ENCODE results near the gene CCDC38.
A peak's percentile ranks its signal among the peaks of the same experiment; 100 is the strongest.
"Not testable (repeated sequence)": the region's sequence is repeated elsewhere in the genome, so short reads cannot be mapped to it uniquely, and the experiment has no call there.

Gene CCDC38

GRCh38 chr12:95942524-95943329 is at the start of gene CCDC38:
Gene CCDC38, minus strand, starts transcription at chr12:95942614. Its CDS starts 6,105 bp downstream, at chr12:95936509.
- peak; percentile 66 for DNase-seq (ENCODE audit: low spot score)

DNA sequence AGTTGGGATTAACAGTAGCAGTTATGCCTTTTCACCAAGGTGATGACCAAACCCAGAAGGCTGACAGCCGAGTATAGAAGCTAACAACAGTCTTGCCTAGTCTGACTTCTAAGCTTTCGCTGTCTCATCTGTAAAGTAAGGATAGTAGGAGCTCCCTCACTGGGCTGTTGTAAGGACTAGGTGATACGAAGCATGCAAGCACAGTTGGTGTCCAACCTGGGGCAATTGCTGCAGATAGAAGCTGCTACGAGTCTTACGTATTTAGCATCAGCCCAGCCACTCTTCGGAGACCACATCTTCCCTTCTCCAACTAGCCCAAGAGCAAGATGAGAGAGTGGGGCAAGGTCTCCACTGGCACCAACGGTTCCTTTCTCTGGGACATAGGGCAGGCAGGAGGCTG is 47.7 kb upstream of the CCDC38 start:
- no peak for DNase-seq (ENCODE audit: low spot score)

GRCh38 chr12:95989504-95990123 is 47.2 kb upstream of the CCDC38 start:
- DNase-seq (ENCODE audit: low spot score) = no peak

- no peak for DNase-seq (ENCODE audit: low spot score)
These were observed 46.3 kb upstream of the CCDC38 start for GRCh38 chr12:95988506-95989275.

- DNase-seq (ENCODE audit: low spot score) = no peak
These were observed 44.5 kb upstream of the CCDC38 start for GRCh38 chr12:95986635-95987570.

DNA sequence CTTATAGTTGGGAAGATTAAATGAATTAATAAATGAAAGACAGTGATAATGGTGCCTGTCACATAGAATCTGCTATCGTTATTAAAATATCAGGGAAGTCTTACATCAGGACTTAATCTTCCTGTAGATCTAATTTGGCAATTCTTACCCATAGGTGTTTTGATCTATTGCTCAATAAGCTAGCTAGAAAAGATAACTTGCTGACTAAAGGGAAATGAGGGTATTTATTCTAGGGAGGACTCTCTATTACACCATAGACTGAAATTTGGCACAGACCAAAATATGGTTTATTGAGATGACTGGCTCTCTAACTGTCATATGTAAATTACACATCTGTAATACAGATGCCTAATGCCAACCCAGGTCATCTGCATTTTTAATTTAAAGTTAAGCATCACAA is 42.3 kb upstream of the CCDC38 start:
- DNase-seq (ENCODE audit: low spot score) = no peak

DNA sequence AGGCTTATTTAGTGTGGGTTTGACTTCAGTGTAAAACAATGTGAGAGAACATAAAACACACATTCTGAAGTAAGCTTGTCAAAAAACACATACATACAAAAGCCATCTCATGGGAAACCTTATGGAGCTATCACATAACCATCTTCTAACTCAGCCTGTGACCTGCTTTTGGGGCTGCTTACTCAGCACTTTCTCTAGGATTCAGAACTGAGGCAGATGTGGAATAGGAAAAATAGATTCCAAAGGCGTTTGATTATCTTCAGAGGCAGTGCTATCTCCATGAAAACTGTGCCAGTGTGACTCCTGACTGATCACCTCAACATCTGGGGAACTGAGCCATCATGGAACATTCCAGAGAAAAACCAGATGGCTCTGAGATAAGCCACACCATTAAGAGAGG is 40.2 kb upstream of the CCDC38 start:
- no peak for DNase-seq (ENCODE audit: low spot score)

DNA sequence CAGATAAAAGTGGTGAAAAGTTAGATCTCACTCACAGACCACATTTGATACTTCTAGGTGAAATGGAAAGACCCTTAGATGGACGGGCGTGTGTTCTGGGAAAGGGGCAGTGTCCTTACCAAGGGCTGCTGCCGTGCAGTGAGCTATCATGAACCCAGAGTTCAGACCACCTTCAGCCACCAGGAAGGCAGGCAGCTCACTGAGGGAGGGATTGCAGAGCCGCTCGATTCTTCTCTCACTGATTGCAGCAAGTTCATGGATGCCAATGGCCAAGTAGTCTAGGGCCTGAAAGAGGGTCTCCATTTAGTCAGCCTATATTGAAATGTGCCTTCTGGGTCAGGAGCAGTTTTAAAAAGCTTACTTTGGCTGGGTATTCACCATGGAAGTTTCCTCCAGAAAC is 38.0 kb upstream of the CCDC38 start:
- no peak for DNase-seq (ENCODE audit: low spot score)

- no peak for DNase-seq (ENCODE audit: low spot score)
These were observed 36.4 kb upstream of the CCDC38 start for GRCh38 chr12:95978774-95979173.

DNA sequence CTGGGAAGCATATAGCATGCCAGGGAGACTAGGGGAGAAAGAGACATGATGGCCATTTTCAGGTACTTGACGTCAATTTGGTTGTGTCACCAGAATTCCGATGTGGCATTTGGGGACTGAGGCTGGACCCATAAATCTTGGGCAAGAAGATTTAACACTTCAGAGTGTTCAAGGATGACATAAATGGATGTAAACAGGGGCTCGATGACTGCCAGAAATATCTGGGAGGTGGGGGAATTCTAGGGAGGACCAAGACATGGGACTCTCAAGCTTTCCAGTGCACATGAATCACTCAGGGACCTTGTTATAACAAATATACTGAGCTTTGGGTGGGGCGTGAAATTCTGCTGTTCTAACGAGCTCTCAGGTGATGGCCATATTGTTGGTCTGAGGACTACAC is 35.9 kb upstream of the CCDC38 start:
- no peak for DNase-seq (ENCODE audit: low spot score)

DNA sequence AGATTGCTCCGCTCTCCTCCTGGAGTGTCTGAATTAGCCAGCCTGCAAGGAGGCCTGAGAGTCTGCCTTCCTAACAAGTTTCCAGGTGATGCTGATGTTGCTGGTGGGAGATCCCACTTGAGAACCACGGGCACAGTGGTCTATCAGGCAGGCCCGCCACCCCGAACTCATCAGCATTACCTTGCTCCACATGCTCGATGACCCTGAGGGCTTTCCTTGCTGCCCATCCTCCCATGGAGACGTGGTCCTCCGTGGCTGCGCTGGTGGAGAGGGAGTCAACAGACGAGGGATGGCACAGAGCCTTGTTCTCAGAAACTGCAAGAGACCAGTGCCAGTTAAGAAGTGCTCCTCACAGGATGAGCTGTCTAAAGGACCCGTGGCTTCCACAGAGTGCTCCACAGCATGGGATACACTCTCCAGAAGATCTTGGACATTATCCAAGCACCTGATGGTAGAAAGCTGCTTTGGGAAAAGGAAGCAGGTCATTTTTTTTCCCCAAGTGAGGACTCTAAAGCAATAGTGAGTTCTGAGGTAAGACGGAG is 35.4 kb upstream of the CCDC38 start:
- no peak for DNase-seq (ENCODE audit: low spot score)

DNA sequence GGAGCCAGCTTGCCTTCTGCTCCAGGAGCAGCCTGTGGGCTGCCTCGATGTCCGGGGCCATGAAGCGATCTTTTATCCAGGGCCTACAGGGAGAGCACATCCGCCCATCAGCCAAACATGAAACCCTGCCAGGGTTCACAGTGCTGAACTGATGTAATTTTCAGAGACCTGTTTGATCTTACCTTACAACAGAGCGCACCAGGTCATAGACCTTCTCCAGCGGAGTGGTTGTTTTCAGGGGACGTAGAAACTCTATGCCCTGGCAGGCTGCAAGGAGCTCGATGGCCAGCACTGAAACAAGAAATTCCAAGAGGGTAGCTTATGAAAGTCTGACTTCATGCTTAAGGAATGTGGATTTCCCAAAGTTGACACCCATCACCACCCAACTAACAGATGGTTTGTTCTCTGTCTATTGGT is 34.0 kb upstream of the CCDC38 start:
- no peak for DNase-seq (ENCODE audit: low spot score)

- DNase-seq (ENCODE audit: low spot score) = no peak
These were observed 33.1 kb upstream of the CCDC38 start for GRCh38 chr12:95975491-95975890.

- DNase-seq (ENCODE audit: low spot score) = no peak
These were observed 31.9 kb upstream of the CCDC38 start for GRCh38 chr12:95974358-95974757.

GRCh38 chr12:95972832-95973456 is 30.5 kb upstream of the CCDC38 start:
- no peak for DNase-seq (ENCODE audit: low spot score)

DNA sequence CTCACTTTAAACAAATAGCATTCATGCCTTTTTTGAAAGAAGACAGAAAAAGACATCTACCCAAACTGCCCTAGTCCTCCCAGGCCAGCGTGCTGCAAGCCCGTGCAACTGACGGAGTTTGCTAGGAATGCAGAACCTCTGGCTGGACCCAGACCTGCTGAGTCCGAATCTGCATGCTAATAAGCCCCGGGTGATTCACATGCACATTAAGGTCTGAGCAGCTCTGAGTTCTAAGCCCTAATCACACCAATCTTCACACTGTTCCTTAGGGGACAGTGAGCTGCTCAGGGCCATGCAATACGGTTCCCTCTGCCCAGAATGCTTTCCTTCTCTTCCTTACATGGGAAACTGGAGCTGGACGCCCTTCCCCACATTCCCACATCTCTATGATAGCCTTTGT is 28.5 kb upstream of the CCDC38 start:
- no peak for DNase-seq (ENCODE audit: low spot score)

GRCh38 chr12:95969116-95969515 is 26.7 kb upstream of the CCDC38 start:
- not testable (repeated sequence) for DNase-seq (ENCODE audit: low spot score)

DNA sequence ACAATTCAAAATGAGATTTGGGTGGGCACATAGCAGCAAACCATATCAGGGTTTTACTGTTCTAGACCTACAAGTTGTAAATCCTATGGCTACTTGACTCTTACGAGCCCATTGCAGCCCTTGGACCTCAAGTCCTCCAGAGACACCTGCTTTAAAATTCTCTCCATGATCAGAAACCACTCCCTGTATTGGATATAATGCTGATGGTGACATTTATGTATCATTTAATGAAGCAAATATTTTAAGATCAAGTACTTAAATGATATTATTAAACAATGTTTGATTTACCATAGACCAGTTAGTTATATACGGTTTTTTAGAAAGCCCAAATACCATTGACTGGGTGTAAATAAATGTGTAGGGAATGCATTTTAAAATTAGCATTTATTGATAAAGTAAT is 24.9 kb upstream of the CCDC38 start:
- DNase-seq (ENCODE audit: low spot score) = no peak

DNA sequence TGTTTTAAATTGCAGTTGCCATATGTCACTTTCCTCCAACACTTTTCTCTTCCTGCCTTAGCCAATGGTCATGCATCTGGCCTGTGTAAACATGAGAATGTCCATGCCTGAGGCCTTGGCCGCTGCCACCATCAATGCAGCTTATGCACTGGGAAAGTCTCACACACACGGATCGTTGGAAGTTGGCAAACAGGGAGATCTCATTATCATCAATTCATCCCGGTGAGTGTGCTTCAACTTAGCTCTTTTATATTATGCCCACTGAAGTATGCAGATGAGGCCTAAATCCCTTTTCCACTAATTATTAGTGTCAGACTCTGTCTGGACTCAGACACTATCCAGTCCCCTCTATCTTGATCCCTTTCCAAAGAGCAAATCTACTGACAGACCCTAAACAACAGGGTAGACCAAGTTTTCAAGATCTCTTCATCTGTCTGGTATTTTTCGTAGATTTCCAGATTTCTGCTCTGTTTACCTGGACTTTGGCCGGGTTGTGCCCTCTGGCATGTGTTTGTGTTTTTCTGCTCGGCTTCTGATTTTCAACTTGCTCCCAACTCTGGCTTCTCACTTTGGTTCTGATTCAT is 24.0 kb upstream of the CCDC38 start:
- no peak for DNase-seq (ENCODE audit: low spot score)

GRCh38 chr12:95963096-95963495 is 20.7 kb upstream of the CCDC38 start:
- no peak for DNase-seq (ENCODE audit: low spot score)

GRCh38 chr12:95962222-95962621 is 19.8 kb upstream of the CCDC38 start:
- no peak for DNase-seq (ENCODE audit: low spot score)

Measured in globus pallidus (tissue), 1 donor.